ENCODE data around the gene ARHGAP35.
"Not testable (repeated sequence)": the region's sequence is repeated elsewhere in the genome, so short reads cannot be mapped to it uniquely, and the experiment has no call there.

The ARHGAP35 gene

GRCh38 chr19:46854698-46855097 lies 6.1 kb upstream of the ARHGAP35 start:
- H3K4me3 ChIP-seq (ENCODE audit: low read depth in 1 of 5, low read length in 5 of 5); H3K9ac ChIP-seq (ENCODE audit: low read length in 5 of 5); H3K27ac ChIP-seq (ENCODE audit: low read depth, low read length); H3K27me3 ChIP-seq (ENCODE audit: control insufficient read depth in 5 of 5, insufficient read depth in 4 of 5, low read length in 5 of 5); H3K9me3 ChIP-seq (ENCODE audit: control insufficient read depth in 5 of 5, low read length in 5 of 5); H3K36me3 ChIP-seq (ENCODE audit: control insufficient read depth in 5 of 5, insufficient read depth in 5 of 5, low read length in 5 of 5): not testable (repeated sequence)
- H3K4me1 ChIP-seq (ENCODE audit: control insufficient read depth in 5 of 5, insufficient read depth in 5 of 5, low read length in 5 of 5) = peaks cover 9 to 27% (median 24%) of the 10 kb centered on the region in 5 donors

GRCh38 chr19:46856062-46857022 lies 4.5 kb upstream of the ARHGAP35 start:
- peak overlapping the region; percentile 46 to 84 (median 66) for H3K9ac ChIP-seq (ENCODE audit: low read length in 5 of 5)
- peak overlapping the region; percentile 58 to 69 (median 66) for H3K4me3 ChIP-seq (ENCODE audit: low read depth in 1 of 5, low read length in 5 of 5)
- H3K27ac ChIP-seq (ENCODE audit: low read depth, low read length) = peak overlapping the region; percentile 90
- peaks cover 4 to 26% (median 20%) of the 10 kb centered on the region in 5 donors for H3K4me1 ChIP-seq (ENCODE audit: control insufficient read depth in 5 of 5, insufficient read depth in 5 of 5, low read length in 5 of 5)
- H3K36me3 ChIP-seq (ENCODE audit: control insufficient read depth in 5 of 5, insufficient read depth in 5 of 5, low read length in 5 of 5) = no peaks in the 10 kb centered on the region
- no peaks in the 10 kb centered on the region for H3K9me3 ChIP-seq (ENCODE audit: control insufficient read depth in 5 of 5, low read length in 5 of 5)
- no peaks in the 10 kb centered on the region for H3K27me3 ChIP-seq (ENCODE audit: control insufficient read depth in 5 of 5, insufficient read depth in 4 of 5, low read length in 5 of 5)

- Histone ChIP-seq H3K9me3 (ENCODE audit: control insufficient read depth in 5 of 5, low read length in 5 of 5) (no peaks in the 10 kb centered on the region), H3K27ac (ENCODE audit: low read depth, low read length) (peak overlapping the region; percentile 76), H3K4me3 (ENCODE audit: low read depth in 1 of 5, low read length in 5 of 5) (peak overlapping the region in 4 of 5 donors; percentile 62 to 90 (median 76)), H3K9ac (ENCODE audit: low read length in 5 of 5) (peak overlapping the region in 1 of 5 donors; percentile 15), H3K36me3 (ENCODE audit: control insufficient read depth in 5 of 5, insufficient read depth in 5 of 5, low read length in 5 of 5) (no peaks in the 10 kb centered on the region), H3K27me3 (ENCODE audit: control insufficient read depth in 5 of 5, insufficient read depth in 4 of 5, low read length in 5 of 5) (no peaks in the 10 kb centered on the region), H3K4me1 (ENCODE audit: control insufficient read depth in 5 of 5, insufficient read depth in 5 of 5, low read length in 5 of 5) (peaks cover 9 to 59% (median 52%) of the 10 kb centered on the region in 5 donors)
Measured at GRCh38 chr19:46859637-46860124, 1.1 kb upstream of the ARHGAP35 start.

GRCh38 chr19:46860125-46860845 lies 512 bp upstream of the ARHGAP35 start:
- H3K9ac ChIP-seq (ENCODE audit: low read length in 5 of 5) = peak overlapping the region in 4 of 5 donors; percentile 55 to 75 (median 70)
- peaks cover 9 to 63% (median 58%) of the 10 kb centered on the region in 5 donors for H3K4me1 ChIP-seq (ENCODE audit: control insufficient read depth in 5 of 5, insufficient read depth in 5 of 5, low read length in 5 of 5)
- no peaks in the 10 kb centered on the region for H3K27me3 ChIP-seq (ENCODE audit: control insufficient read depth in 5 of 5, insufficient read depth in 4 of 5, low read length in 5 of 5)
- H3K27ac ChIP-seq (ENCODE audit: low read depth, low read length) = peak overlapping the region; percentile 76
- peak overlapping the region in 4 of 5 donors; percentile 70 to 90 (median 76) for H3K4me3 ChIP-seq (ENCODE audit: low read depth in 1 of 5, low read length in 5 of 5)
- H3K9me3 ChIP-seq (ENCODE audit: control insufficient read depth in 5 of 5, low read length in 5 of 5) = no peaks in the 10 kb centered on the region
- H3K36me3 ChIP-seq (ENCODE audit: control insufficient read depth in 5 of 5, insufficient read depth in 5 of 5, low read length in 5 of 5) = no peaks in the 10 kb centered on the region

- no peaks in the 10 kb centered on the region for H3K27me3 ChIP-seq (ENCODE audit: control insufficient read depth in 5 of 5, insufficient read depth in 4 of 5, low read length in 5 of 5)
- H3K27ac ChIP-seq (ENCODE audit: low read depth, low read length) = peak overlapping the region; percentile 56
- H3K36me3 ChIP-seq (ENCODE audit: control insufficient read depth in 5 of 5, insufficient read depth in 5 of 5, low read length in 5 of 5) = no peaks in the 10 kb centered on the region
- peak overlapping the region in 4 of 5 donors; percentile 27 to 73 (median 68) for H3K9ac ChIP-seq (ENCODE audit: low read length in 5 of 5)
- no peaks in the 10 kb centered on the region for H3K9me3 ChIP-seq (ENCODE audit: control insufficient read depth in 5 of 5, low read length in 5 of 5)
- peaks cover 5 to 54% (median 52%) of the 10 kb centered on the region in 5 donors for H3K4me1 ChIP-seq (ENCODE audit: control insufficient read depth in 5 of 5, insufficient read depth in 5 of 5, low read length in 5 of 5)
- peak overlapping the region; percentile 70 to 90 (median 79) for H3K4me3 ChIP-seq (ENCODE audit: low read depth in 1 of 5, low read length in 5 of 5)
Measured at GRCh38 chr19:46861691-46862502, 1.1 kb downstream of the ARHGAP35 start.

GRCh38 chr19:46862503-46862834 lies 1.7 kb downstream of the ARHGAP35 start:
- Histone ChIP-seq H3K9me3 (ENCODE audit: control insufficient read depth in 5 of 5, low read length in 5 of 5) (no peaks in the 10 kb centered on the region), H3K36me3 (ENCODE audit: control insufficient read depth in 5 of 5, insufficient read depth in 5 of 5, low read length in 5 of 5) (no peaks in the 10 kb centered on the region), H3K9ac (ENCODE audit: low read length in 5 of 5) (peak overlapping the region in 4 of 5 donors; percentile 27 to 73 (median 68)), H3K4me1 (ENCODE audit: control insufficient read depth in 5 of 5, insufficient read depth in 5 of 5, low read length in 5 of 5) (peaks cover 5 to 55% (median 54%) of the 10 kb centered on the region in 5 donors), H3K27ac (ENCODE audit: low read depth, low read length) (peak overlapping the region; percentile 56), H3K4me3 (ENCODE audit: low read depth in 1 of 5, low read length in 5 of 5) (peak overlapping the region; percentile 70 to 90 (median 79)), H3K27me3 (ENCODE audit: control insufficient read depth in 5 of 5, insufficient read depth in 4 of 5, low read length in 5 of 5) (no peaks in the 10 kb centered on the region)

- Histone ChIP-seq H3K4me1 (ENCODE audit: control insufficient read depth in 5 of 5, insufficient read depth in 5 of 5, low read length in 5 of 5) (peaks cover 5 to 55% (median 54%) of the 10 kb centered on the region in 5 donors), H3K9ac (ENCODE audit: low read length in 5 of 5) (peak overlapping the region in 2 of 5 donors; percentile 41 to 73), H3K9me3 (ENCODE audit: control insufficient read depth in 5 of 5, low read length in 5 of 5) (no peaks in the 10 kb centered on the region), H3K27ac (ENCODE audit: low read depth, low read length) (peak overlapping the region; percentile 56), H3K4me3 (ENCODE audit: low read depth in 1 of 5, low read length in 5 of 5) (peak overlapping the region; percentile 33 to 90 (median 79)), H3K27me3 (ENCODE audit: control insufficient read depth in 5 of 5, insufficient read depth in 4 of 5, low read length in 5 of 5) (no peaks in the 10 kb centered on the region), H3K36me3 (ENCODE audit: control insufficient read depth in 5 of 5, insufficient read depth in 5 of 5, low read length in 5 of 5) (no peaks in the 10 kb centered on the region)
Measured at GRCh38 chr19:46862974-46863632, 2.3 kb downstream of the ARHGAP35 start.

- Histone ChIP-seq H3K4me3 (ENCODE audit: low read depth in 1 of 5, low read length in 5 of 5) (peak overlapping the region; percentile 17 to 89 (median 23)), H3K36me3 (ENCODE audit: control insufficient read depth in 5 of 5, insufficient read depth in 5 of 5, low read length in 5 of 5) (no peaks in the 10 kb centered on the region), H3K27me3 (ENCODE audit: control insufficient read depth in 5 of 5, insufficient read depth in 4 of 5, low read length in 5 of 5) (no peaks in the 10 kb centered on the region), H3K9me3 (ENCODE audit: control insufficient read depth in 5 of 5, low read length in 5 of 5) (no peaks in the 10 kb centered on the region), H3K27ac (ENCODE audit: low read depth, low read length) (peak overlapping the region; percentile 49), H3K9ac (ENCODE audit: low read length in 5 of 5) (peak overlapping the region in 4 of 5 donors; percentile 12 to 60 (median 40)), H3K4me1 (ENCODE audit: control insufficient read depth in 5 of 5, insufficient read depth in 5 of 5, low read length in 5 of 5) (peaks cover 5 to 55% (median 54%) of the 10 kb centered on the region in 5 donors)
Measured at GRCh38 chr19:46863818-46864629, 3.2 kb downstream of the ARHGAP35 start.

Measured in subcutaneous abdominal adipose tissue (tissue), 5 donors.